GM18520 (cell line): ENCODE results near the gene PDE4D.
A peak's percentile ranks its signal among the peaks of the same experiment; 100 is the strongest.
"Not testable (repeated sequence)": the region's sequence is repeated elsewhere in the genome, so short reads cannot be mapped to it uniquely, and the experiment has no call there.

Source experiments
- ATAC-seq: cut with Tn5 transposase; IDR thresholded peaks from one replicate; pipeline ENCODE4 v1.9.1; 2021; ENCODE audit not compliant: unreplicated experiment

Gene PDE4D

GRCh38 chr5:59066367-59067163 is 827.0 kb downstream of the PDE4D start:
- ATAC-seq = no peak

GRCh38 chr5:59065554-59065953 is 828.0 kb downstream of the PDE4D start:
- no peak for ATAC-seq

- no peak for ATAC-seq
Observed at GRCh38 chr5:59064293-59064692, 829.2 kb downstream of the PDE4D start.

GRCh38 chr5:59062986-59063683 is 830.4 kb downstream of the PDE4D start:
- no peak for ATAC-seq

GRCh38 chr5:59061377-59061776 is 832.1 kb downstream of the PDE4D start:
- ATAC-seq = no peak

- no peak for ATAC-seq
Observed at GRCh38 chr5:59058969-59059687, 834.4 kb downstream of the PDE4D start.

- ATAC-seq = no peak
Observed at GRCh38 chr5:59058237-59058636, 835.3 kb downstream of the PDE4D start.

GRCh38 chr5:59056599-59056998 is 836.9 kb downstream of the PDE4D start:
- ATAC-seq = not testable (repeated sequence)

- ATAC-seq = no peak
Observed at GRCh38 chr5:59055745-59056448, 837.6 kb downstream of the PDE4D start.

- no peak for ATAC-seq
Observed at GRCh38 chr5:59054963-59055528, 838.5 kb downstream of the PDE4D start.

- ATAC-seq = no peak
Observed at GRCh38 chr5:59051951-59052350, 841.6 kb downstream of the PDE4D start.

- no peak for ATAC-seq
Observed at GRCh38 chr5:59049095-59049494, 844.4 kb downstream of the PDE4D start.

- ATAC-seq = no peak
Observed at GRCh38 chr5:59042201-59043055, 851.1 kb downstream of the PDE4D start.

- ATAC-seq = no peak
Observed at GRCh38 chr5:59041355-59041754, 852.2 kb downstream of the PDE4D start.

GRCh38 chr5:59040804-59041201 is 852.7 kb downstream of the PDE4D start:
- ATAC-seq = no peak

GRCh38 chr5:59040024-59040803 is 853.3 kb downstream of the PDE4D start:
- no peak for ATAC-seq

- peak; percentile 31 for ATAC-seq
Observed at GRCh38 chr5:59039296-59040023, 854.1 kb downstream of the PDE4D start.

- ATAC-seq = no peak
Observed at GRCh38 chr5:59038798-59039295, 854.7 kb downstream of the PDE4D start.
